Peyer's patch (tissue), 4 donors: ENCODE results near the gene AKAP1.

Source experiments
- POLR2A ChIP-seq, 2 donors: fragments of 450-650 bp; IDR thresholded peaks; one replicate each; pipeline ENCODE4 v1.5.1; 2017; ENCODE audit warnings: antibody characterized with exemption in 2 of 2, mild to moderate bottlenecking in 2 of 2, moderate library complexity in 2 of 2
- TF ChIP-seq, protein P1 (sequence below), 6 experiments: fragments of 450-650 bp in 4 of 6; fragments of 200-600 bp in 2 of 6; sonication (generic) in 1 of 6; IDR thresholded peaks; one replicate each; pipeline ENCODE4 v1.5.1; 2017 to 2019; ENCODE audit warnings: antibody characterized with exemption in 6 of 6, mild to moderate bottlenecking in 3 of 6, moderate library complexity in 1 of 6

- TF ChIP-seq, protein P1, sequence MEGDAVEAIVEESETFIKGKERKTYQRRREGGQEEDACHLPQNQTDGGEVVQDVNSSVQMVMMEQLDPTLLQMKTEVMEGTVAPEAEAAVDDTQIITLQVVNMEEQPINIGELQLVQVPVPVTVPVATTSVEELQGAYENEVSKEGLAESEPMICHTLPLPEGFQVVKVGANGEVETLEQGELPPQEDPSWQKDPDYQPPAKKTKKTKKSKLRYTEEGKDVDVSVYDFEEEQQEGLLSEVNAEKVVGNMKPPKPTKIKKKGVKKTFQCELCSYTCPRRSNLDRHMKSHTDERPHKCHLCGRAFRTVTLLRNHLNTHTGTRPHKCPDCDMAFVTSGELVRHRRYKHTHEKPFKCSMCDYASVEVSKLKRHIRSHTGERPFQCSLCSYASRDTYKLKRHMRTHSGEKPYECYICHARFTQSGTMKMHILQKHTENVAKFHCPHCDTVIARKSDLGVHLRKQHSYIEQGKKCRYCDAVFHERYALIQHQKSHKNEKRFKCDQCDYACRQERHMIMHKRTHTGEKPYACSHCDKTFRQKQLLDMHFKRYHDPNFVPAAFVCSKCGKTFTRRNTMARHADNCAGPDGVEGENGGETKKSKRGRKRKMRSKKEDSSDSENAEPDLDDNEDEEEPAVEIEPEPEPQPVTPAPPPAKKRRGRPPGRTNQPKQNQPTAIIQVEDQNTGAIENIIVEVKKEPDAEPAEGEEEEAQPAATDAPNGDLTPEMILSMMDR (IDR thresholded peaks at IDR 0.05): no peak
- TF ChIP-seq POLR2A (IDR thresholded peaks at IDR 0.05): no peak
These were observed 40.4 kb downstream of the AKAP1 start for GRCh38 chr17:57125406-57125805.
